ENCODE data around the gene SUGCT.

GRCh38 chr7:40865441-40866233 is 730.8 kb downstream of the SUGCT start:
- TF ChIP-seq ZFX (IDR thresholded peaks at IDR 0.05) (no peak), CTCF (conservative IDR thresholded peaks at IDR 0.05) (no peak)

Measured in C4-2B (cell line).